ENCODE data around the gene SPIN1. TPM values are rescaled to one million over a fixed set of nuclear protein-coding genes. Genes with fewer than 3 reads are reported as not detected.

Gene SPIN1
- total and polyA plus RNA-seq, 2 donors (not counting 1 experiment from before 2014, with no cell fraction given), result 9.9 to 24.9 TPM

DNA sequence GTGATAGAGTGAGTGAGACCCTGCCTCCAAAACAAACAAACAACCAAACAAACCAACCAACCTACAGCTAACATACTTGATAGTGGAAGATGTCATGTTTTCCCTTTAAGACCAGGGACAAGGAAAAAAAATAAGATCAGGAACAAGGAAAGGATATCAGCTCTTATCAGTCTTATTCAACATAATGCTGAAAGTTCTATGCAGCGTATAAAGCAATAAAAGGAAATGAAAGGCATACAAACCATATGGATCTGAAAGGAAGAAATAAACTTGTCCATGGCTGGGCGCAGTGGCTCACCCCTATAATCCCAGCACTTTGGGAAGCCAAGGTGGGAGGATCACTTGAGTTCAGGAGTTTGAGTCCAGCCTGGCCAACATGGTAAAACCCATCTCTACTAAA, 23.5 kb upstream of the SPIN1 start:
- no peak for ATAC-seq (ENCODE audit: low read depth)

GRCh38 chr9:88370346-88370745, 17.9 kb upstream of the SPIN1 start:
- Mint-ChIP-seq H3K9me3 (ENCODE audit: insufficient read depth) (peaks cover 7% of the 10 kb centered on the region), H3K27ac (no peak overlapping the region), H3K4me3 (no peak overlapping the region), H3K4me1 (no peaks in the 10 kb centered on the region), H3K27me3 (peaks cover 21% of the 10 kb centered on the region)
- no peaks in the 10 kb centered on the region for H4K20me1 ChIP-seq (ENCODE audit: control insufficient read depth, insufficient read depth, low read length, poor library complexity, severe bottlenecking)
- no peaks in the 10 kb centered on the region for H3K4me1 ChIP-seq (ENCODE audit: control insufficient read depth in 2 of 2, insufficient read depth in 2 of 2, low read length in 2 of 2)
- H3K4me3 ChIP-seq (ENCODE audit: control extremely low read depth in 1 of 5, extremely low read depth in 1 of 5, insufficient read depth in 1 of 5, low read depth in 2 of 5, low read length in 4 of 5), result no peak overlapping the region
- DNase-seq (no peak), ATAC-seq (ENCODE audit: low read depth) (no peak)
- no peak overlapping the region for H2AFZ ChIP-seq (ENCODE audit: insufficient read depth, low read depth, low read length, poor library complexity, severe bottlenecking)
- H3K27ac ChIP-seq (ENCODE audit: low read length in 2 of 2), result no peak overlapping the region
- H3K4me2 ChIP-seq (replicated peaks; ENCODE audit: low read depth, low read length, poor library complexity, severe bottlenecking), result no peak overlapping the region
- no peaks in the 10 kb centered on the region for H3K79me2 ChIP-seq (ENCODE audit: control insufficient read depth, insufficient read depth, low read length)
- no peak overlapping the region for H3K9ac ChIP-seq (ENCODE audit: low read length)
- TF ChIP-seq, protein P1, sequence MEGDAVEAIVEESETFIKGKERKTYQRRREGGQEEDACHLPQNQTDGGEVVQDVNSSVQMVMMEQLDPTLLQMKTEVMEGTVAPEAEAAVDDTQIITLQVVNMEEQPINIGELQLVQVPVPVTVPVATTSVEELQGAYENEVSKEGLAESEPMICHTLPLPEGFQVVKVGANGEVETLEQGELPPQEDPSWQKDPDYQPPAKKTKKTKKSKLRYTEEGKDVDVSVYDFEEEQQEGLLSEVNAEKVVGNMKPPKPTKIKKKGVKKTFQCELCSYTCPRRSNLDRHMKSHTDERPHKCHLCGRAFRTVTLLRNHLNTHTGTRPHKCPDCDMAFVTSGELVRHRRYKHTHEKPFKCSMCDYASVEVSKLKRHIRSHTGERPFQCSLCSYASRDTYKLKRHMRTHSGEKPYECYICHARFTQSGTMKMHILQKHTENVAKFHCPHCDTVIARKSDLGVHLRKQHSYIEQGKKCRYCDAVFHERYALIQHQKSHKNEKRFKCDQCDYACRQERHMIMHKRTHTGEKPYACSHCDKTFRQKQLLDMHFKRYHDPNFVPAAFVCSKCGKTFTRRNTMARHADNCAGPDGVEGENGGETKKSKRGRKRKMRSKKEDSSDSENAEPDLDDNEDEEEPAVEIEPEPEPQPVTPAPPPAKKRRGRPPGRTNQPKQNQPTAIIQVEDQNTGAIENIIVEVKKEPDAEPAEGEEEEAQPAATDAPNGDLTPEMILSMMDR (IDR thresholded peaks at IDR 0.05), result no peak
- TF ChIP-seq EZH2 (IDR thresholded peaks at IDR 0.05; ENCODE audit: borderline replicate concordance, insufficient read depth, low read depth, low read length, poor library complexity, severe bottlenecking), result no peak
- no peaks in the 10 kb centered on the region for H3K36me3 ChIP-seq (replicated peaks in 1 of 2; ENCODE audit: control extremely low read depth in 1 of 2, control insufficient read depth in 1 of 2, extremely low read depth in 1 of 2, insufficient read depth in 2 of 2, low read length in 1 of 2)
- H3K27me3 ChIP-seq (replicated peaks in 1 of 4; ENCODE audit: control extremely low read depth in 1 of 4, control insufficient read depth in 3 of 4, insufficient read depth in 4 of 4, low read length in 3 of 4), result no peaks in the 10 kb centered on the region
- intact Hi-C loops (cut with micrococcal nuclease), result no loop called here
- CTCF ChIA-PET, result no interaction called here
- POLR2A ChIA-PET, result no interaction called here
- peaks cover 0 to 16% (median 8%) of the 10 kb centered on the region in 3 donors for H3K9me3 ChIP-seq (ENCODE audit: control extremely low read depth in 1 of 3, control insufficient read depth in 2 of 3, insufficient read depth in 1 of 3, low read length in 2 of 3)

More for the DNA sequence above, 23.5 kb upstream of the SPIN1 start:
- no peaks in the 10 kb centered on the region for H4K20me1 ChIP-seq (ENCODE audit: control insufficient read depth, insufficient read depth, low read length, poor library complexity, severe bottlenecking)
- peaks cover 12% of the 10 kb centered on the region for H3K27me3 Mint-ChIP-seq
- no peak overlapping the region for H3K9ac ChIP-seq (ENCODE audit: low read length)
- no peak overlapping the region for H3K27ac ChIP-seq (ENCODE audit: low read length in 2 of 2)
- no peak for DNase-seq
- H3K9me3 Mint-ChIP-seq (ENCODE audit: insufficient read depth), result peaks cover 7% of the 10 kb centered on the region
- no peaks in the 10 kb centered on the region for H3K4me1 Mint-ChIP-seq
- no peaks in the 10 kb centered on the region for H3K27me3 ChIP-seq (replicated peaks in 1 of 4; ENCODE audit: control extremely low read depth in 1 of 4, control insufficient read depth in 3 of 4, insufficient read depth in 4 of 4, low read length in 3 of 4)
- no peak overlapping the region for H3K4me3 ChIP-seq (ENCODE audit: control extremely low read depth in 1 of 5, extremely low read depth in 1 of 5, insufficient read depth in 1 of 5, low read depth in 2 of 5, low read length in 4 of 5)
- no peaks in the 10 kb centered on the region for H3K79me2 ChIP-seq (ENCODE audit: control insufficient read depth, insufficient read depth, low read length)
- intact Hi-C loops (cut with micrococcal nuclease), result no loop called here
- WGBS (ENCODE audit: insufficient coverage), result 100% methylated on average over 1 of the region's 2 CpGs
- H3K4me2 ChIP-seq (replicated peaks; ENCODE audit: low read depth, low read length, poor library complexity, severe bottlenecking), result no peak overlapping the region
- H3K36me3 ChIP-seq (replicated peaks in 1 of 2; ENCODE audit: control extremely low read depth in 1 of 2, control insufficient read depth in 1 of 2, extremely low read depth in 1 of 2, insufficient read depth in 2 of 2, low read length in 1 of 2), result no peaks in the 10 kb centered on the region
- H2AFZ ChIP-seq (ENCODE audit: insufficient read depth, low read depth, low read length, poor library complexity, severe bottlenecking), result no peak overlapping the region
- H3K4me1 ChIP-seq (ENCODE audit: control insufficient read depth in 2 of 2, insufficient read depth in 2 of 2, low read length in 2 of 2), result no peaks in the 10 kb centered on the region
- H3K9me3 ChIP-seq (ENCODE audit: control extremely low read depth in 1 of 3, control insufficient read depth in 2 of 3, insufficient read depth in 1 of 3, low read length in 2 of 3), result peaks cover 0 to 20% (median 8%) of the 10 kb centered on the region in 3 donors
- TF ChIP-seq EZH2 (IDR thresholded peaks at IDR 0.05; ENCODE audit: borderline replicate concordance, insufficient read depth, low read depth, low read length, poor library complexity, severe bottlenecking), result no peak
- TF ChIP-seq, protein P1 (IDR thresholded peaks at IDR 0.05), result no peak
- ChIA-PET POLR2A (no interaction called here), CTCF (interaction anchor here (0.8 kb wide), 1 partner anchor 18 kb away, joined by 3 read pairs; no protein-coding TSS in a partner anchor)
- H3K4me3 Mint-ChIP-seq, result no peak overlapping the region
- no peak overlapping the region for H3K27ac Mint-ChIP-seq

All from B cell (primary cell).